Small intestine (tissue), 7 donors: ENCODE results near the gene SH3BP2. TPM values are rescaled to one million over a fixed set of nuclear protein-coding genes. Genes with fewer than 3 reads are reported as not detected.
A peak's percentile ranks its signal among the peaks of the same experiment; 100 is the strongest.

Experiments used
- DNase-seq, 2 donors: peaks; one replicate each; pipeline versions ENCODE4 v3.0.0 to v3.0.0-alpha.2; 2013
- FAIRE-seq: peaks from 2 replicates; lab custom pipeline; 2012; peaks lifted over from hg19 to GRCh38; lab: Jason Lieb, UNC
- H3K27ac ChIP-seq, 3 donors: one replicate each; pipeline ENCODE4 v1.5.1; 2013; ENCODE audit warnings: low read length in 2 of 3, mild to moderate bottlenecking in 2 of 3, control low read depth in 1 of 3, inconsistent platforms in 1 of 3, low read depth in 1 of 3, moderate library complexity in 1 of 3
- H3K27me3 ChIP-seq, 3 donors: one replicate each; pipeline ENCODE4 v1.6.1; 2013; ENCODE audit warnings: low read length in 3 of 3, inconsistent platforms in 1 of 3; ENCODE audit not compliant: control insufficient read depth in 3 of 3, insufficient read depth in 3 of 3
- H3K36me3 ChIP-seq, 3 donors: one replicate each; pipeline ENCODE4 v1.6.1; 2013; ENCODE audit warnings: low read length in 3 of 3, inconsistent platforms in 1 of 3, low read depth in 1 of 3, mild to moderate bottlenecking in 1 of 3, moderate library complexity in 1 of 3; ENCODE audit not compliant: control insufficient read depth in 3 of 3, insufficient read depth in 2 of 3
- H3K4me1 ChIP-seq, 3 donors: one replicate each; pipeline ENCODE4 v1.6.1; 2013; ENCODE audit warnings: low read length in 2 of 3, inconsistent platforms in 1 of 3, low read depth in 1 of 3, mild to moderate bottlenecking in 1 of 3, moderate library complexity in 1 of 3; ENCODE audit not compliant: control insufficient read depth in 3 of 3, insufficient read depth in 2 of 3
- H3K4me3 ChIP-seq, 3 donors: one replicate each; pipeline ENCODE4 v1.5.1; 2013; ENCODE audit warnings: low read length in 3 of 3, control low read depth in 1 of 3, inconsistent platforms in 1 of 3, low read depth in 1 of 3, mild to moderate bottlenecking in 1 of 3, moderate library complexity in 1 of 3
- H3K9me3 ChIP-seq, 2 donors: one replicate each; pipeline ENCODE4 v1.6.1; 2013; ENCODE audit warnings: low read depth in 1 of 2, low read length in 1 of 2; ENCODE audit not compliant: control insufficient read depth in 2 of 2, insufficient read depth in 1 of 2
- WGBS, 3 donors: extraction: QIAGEN DNeasy Blood & Tissue Kit; methylation state at CpG; one replicate each; pipeline ENCODE4 v1.1.7; 2013; 5-methylcytosine and 5-hydroxymethylcytosine counted together
- polyA plus RNA-seq, 4 donors: library from polyadenylated mRNA; stranded (reverse) in 3 of 4; unstranded in 1 of 4; fragments of 200-250 nt in 3 of 4; fragments of 120-200 nt in 1 of 4; gene quantifications; one replicate each; pipeline versions ENCODE4 v1.2.1 to v1.2.3, GENCODE V29; 2013
- donor health status: healthy with polysubstance abuse.
- donor health status: control.
- donor health status: control.
- donor health status: Bipolar disorder and iron deficiency.
- donor health status: healthy.

SH3BP2 gene
- polyA plus RNA-seq, 4 donors, result 8.9 to 38.0 (median 23.6) TPM

DNA sequence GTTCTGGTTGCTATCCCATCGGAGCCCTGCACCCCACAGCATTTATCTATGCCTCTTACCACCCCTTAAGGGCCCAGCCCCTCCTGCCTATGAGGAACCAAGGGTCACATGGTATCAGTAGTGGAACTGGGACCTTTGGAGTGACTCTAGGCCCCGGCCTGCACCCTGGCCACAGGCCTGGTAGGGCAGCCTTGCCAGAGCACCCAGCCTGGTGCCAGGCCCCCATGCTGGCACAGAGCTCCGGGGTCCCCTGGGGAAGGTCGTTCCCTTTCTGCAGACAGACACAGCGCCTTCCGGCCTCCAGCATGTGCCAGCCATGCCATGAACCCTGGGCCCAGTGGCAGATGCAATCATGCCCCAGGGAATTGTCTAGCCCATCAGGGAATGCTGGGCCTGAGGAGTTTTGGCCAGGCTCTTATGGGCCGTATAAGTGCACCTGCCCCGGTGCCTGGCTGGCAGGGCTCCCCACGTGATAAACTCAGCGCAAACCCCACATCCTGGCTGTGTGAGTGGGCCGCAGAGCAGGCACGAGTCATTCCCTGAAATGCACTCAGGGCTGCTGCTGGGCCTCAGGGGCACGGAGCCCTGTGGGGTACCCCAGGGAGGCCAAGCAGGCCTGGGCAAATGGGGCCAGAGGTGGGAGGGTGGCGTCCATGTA is 30.9 kb downstream of the SH3BP2 start:
- no peaks in the 10 kb centered on the region for H3K27me3 ChIP-seq
- H3K4me1 ChIP-seq, result peaks cover 0 to 13% (median 0%) of the 10 kb centered on the region in 3 donors
- DNase-seq (peak; percentile 35 to 86), FAIRE-seq (no peak)
- peaks cover 5 to 90% (median 8%) of the 10 kb centered on the region in 3 donors for H3K36me3 ChIP-seq
- H3K9me3 ChIP-seq, result no peaks in the 10 kb centered on the region
- WGBS, 3 donors, result 77 to 85% (median 82%) methylated on average over 14 of the region's 14 CpGs
- no peak overlapping the region for H3K4me3 ChIP-seq
- H3K27ac ChIP-seq, result no peak overlapping the region

DNA sequence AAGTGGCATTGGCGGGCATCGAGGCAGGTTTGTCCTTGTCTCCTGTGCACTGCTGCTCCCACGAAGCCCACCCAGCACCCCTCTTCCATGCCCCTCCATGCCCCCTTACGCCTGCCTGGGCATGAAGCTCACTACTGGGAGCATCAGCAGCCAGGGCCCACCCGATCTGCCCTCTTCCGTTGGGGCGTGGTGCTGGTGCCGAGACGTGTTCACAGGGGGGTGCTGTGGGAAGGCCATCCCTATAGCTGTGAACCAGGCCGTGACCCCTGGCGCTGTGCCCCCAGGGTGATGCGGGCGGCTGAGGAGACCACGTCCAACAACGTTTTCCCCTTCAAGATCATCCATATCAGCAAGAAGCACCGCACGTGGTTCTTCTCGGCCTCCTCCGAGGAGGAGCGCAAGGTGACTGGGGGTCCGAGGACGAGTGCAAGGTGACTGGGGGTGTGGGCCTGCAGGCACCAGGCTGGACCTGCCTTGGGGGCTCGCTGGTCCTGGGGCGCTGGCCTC is 31.5 kb downstream of the SH3BP2 start:
- FAIRE-seq, result no peak
- Histone ChIP-seq H3K27me3 (no peaks in the 10 kb centered on the region), H3K4me1 (peaks cover 0 to 10% (median 0%) of the 10 kb centered on the region in 3 donors), H3K9me3 (no peaks in the 10 kb centered on the region), H3K27ac (no peak overlapping the region), H3K36me3 (peaks cover 5 to 96% (median 8%) of the 10 kb centered on the region in 3 donors), H3K4me3 (no peak overlapping the region)
- 91 to 93% (median 92%) methylated on average over 24 of the region's 24 CpGs for WGBS, 3 donors
- DNase-seq, result no peak

DNA sequence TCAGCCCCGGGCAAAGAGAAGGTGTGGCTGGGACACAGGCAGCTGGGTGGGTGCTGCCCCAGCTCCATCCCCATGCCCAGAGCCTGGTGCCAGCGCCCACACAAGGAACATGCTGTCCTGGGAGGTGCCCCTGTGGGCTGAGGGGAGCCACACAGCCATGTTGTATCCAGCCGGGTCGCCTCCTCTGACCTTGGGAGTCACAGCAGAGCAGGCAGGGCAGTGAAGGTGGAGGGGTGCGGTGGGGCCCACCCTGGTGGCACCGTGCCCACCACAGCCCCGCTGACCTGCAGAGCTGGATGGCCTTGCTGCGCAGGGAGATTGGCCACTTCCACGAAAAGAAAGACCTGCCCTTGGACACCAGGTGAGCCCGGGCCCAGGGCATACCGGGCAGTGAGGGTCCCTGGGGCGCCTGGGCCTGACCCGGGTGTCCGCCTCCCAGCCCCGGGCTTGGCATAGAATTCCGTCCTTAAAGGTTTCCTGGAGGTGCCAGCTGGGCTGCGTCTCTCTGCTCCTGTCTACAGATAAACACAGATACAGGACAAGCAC is 32.0 kb downstream of the SH3BP2 start:
- FAIRE-seq (no peak), DNase-seq (no peak)
- no peak overlapping the region for H3K27ac ChIP-seq
- 93 to 96% (median 94%) methylated on average over 17 of the region's 17 CpGs for WGBS, 3 donors
- no peaks in the 10 kb centered on the region for H3K9me3 ChIP-seq
- no peak overlapping the region for H3K4me3 ChIP-seq
- H3K36me3 ChIP-seq, result peaks cover 6 to 98% (median 9%) of the 10 kb centered on the region in 3 donors
- H3K4me1 ChIP-seq, result peaks cover 0 to 10% (median 0%) of the 10 kb centered on the region in 3 donors
- no peaks in the 10 kb centered on the region for H3K27me3 ChIP-seq

DNA sequence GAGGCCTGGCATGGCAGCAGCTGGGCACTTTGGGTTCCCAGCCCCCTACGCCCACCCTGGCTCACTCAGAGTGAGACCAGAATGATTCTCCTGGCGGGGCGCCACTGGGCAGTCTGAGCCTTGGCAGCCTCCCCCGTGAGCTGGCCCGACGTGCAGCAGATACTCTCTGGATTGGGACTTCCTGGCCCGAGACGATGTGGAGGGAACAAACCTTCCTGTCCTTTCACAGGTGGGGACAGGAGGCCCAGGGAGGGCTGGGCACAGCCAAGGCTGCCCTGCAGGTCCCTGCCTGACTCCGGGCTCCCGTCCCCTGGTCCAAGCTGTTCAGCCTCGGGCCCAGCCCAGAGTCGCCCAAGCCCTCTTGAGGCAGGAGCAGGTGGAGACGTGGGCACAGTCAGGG is 32.9 kb downstream of the SH3BP2 start:
- H3K36me3 ChIP-seq, result peaks cover 7 to 98% (median 10%) of the 10 kb centered on the region in 3 donors
- no peaks in the 10 kb centered on the region for H3K9me3 ChIP-seq
- H3K4me1 ChIP-seq, result peaks cover 0 to 10% (median 0%) of the 10 kb centered on the region in 3 donors
- H3K4me3 ChIP-seq, result no peak overlapping the region
- WGBS, 3 donors, result 86 to 92% (median 90%) methylated on average over 11 to 13 of the region's 13 CpGs
- H3K27ac ChIP-seq, result no peak overlapping the region
- no peaks in the 10 kb centered on the region for H3K27me3 ChIP-seq
- FAIRE-seq, result no peak
- no peak for DNase-seq

DNA sequence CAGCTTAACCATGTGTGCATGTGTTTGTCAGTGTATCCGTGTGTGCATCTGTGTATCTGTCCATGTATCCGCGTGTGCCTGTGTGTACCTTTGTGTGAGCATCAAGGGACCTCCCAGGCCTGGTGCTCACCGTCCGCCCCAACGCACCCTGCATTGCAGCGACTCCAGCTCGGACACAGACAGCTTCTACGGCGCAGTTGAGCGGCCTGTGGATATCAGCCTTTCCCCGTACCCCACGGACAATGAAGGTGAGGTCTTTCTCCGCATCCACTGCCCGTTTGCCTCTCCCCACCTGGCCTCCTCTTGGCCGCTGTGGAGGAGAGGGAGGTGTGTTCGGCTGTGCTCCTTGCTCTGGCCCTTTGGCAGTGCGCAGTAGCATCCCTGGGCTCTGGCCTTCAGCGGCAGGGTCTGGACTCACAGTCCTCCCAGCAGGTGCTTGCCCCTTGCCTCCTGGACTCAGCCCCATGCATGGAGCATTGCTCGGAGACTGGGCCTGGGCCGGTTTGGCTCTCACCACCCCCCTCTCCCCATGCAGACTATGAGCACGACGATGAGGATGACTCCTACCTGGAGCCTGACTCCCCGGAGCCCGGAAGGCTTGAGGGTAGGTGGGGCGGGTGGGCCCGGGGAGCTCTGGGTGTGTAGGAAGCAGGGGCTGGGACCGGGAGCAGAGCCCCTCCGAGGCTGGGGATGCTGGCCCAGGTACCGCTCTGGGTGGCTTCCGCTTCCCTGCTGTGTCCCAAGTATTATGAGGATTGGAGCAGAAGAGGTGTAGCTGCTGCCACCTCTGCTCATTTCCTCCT is 34.4 kb downstream of the SH3BP2 start:
- Histone ChIP-seq H3K36me3 (peaks cover 7 to 99% (median 16%) of the 10 kb centered on the region in 3 donors), H3K9me3 (no peaks in the 10 kb centered on the region), H3K4me1 (peaks cover 0 to 10% (median 0%) of the 10 kb centered on the region in 3 donors), H3K27me3 (no peaks in the 10 kb centered on the region), H3K27ac (no peak overlapping the region), H3K4me3 (no peak overlapping the region)
- 90 to 92% (median 91%) methylated on average over 29 to 31 of the region's 31 CpGs for WGBS, 3 donors
- DNase-seq (no peak), FAIRE-seq (no peak)

DNA sequence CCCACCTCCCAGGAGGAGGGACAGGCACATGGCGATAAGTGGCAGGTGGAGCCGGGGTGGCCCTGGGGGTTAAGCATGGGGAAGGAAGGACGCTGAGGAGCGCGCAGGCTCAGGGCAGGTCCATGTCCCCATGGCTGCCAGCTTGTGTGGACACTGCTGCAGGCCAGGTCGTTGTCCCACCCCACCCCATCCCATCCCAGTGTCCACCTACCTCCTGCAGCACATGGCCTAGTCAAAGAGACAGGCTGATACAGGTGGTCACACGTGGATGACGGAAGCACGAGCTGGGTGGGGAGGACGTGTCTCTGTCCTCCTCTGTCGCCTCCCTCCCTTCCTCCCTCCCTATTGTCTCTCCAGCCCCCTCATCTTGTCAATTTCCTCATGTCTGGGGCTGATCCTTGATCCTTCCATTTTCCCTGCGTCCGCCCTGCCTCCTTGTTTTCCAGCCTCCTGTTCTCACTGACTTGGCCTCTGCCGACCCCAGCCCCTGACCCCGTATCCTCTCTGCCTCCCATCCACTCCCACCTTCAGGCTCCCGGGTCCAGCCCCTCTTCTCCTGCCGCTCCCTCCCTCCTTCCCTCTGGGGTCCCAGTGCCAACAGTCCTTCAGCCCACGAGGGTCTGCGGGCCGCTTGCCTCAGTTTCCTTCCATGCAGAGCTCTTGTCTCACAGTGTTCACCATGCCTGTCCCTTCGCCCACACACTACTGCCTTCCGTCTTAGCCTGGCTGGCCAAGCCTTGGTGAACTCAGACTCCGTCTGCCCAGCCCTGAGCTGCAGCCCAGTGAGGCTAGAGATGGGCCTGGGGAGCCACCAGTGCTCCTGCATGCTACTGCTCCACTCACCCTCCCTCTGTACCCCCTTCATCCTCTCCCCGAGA is 35.2 kb downstream of the SH3BP2 start:
- Histone ChIP-seq H3K27ac (no peak overlapping the region), H3K27me3 (no peaks in the 10 kb centered on the region), H3K4me1 (peaks cover 0 to 10% (median 0%) of the 10 kb centered on the region in 3 donors), H3K36me3 (peaks cover 5 to 99% (median 12%) of the 10 kb centered on the region in 3 donors), H3K9me3 (no peaks in the 10 kb centered on the region), H3K4me3 (no peak overlapping the region)
- FAIRE-seq (no peak), DNase-seq (no peak)
- WGBS, 3 donors, result 81 to 91% (median 89%) methylated on average over 23 to 24 of the region's 24 CpGs

DNA sequence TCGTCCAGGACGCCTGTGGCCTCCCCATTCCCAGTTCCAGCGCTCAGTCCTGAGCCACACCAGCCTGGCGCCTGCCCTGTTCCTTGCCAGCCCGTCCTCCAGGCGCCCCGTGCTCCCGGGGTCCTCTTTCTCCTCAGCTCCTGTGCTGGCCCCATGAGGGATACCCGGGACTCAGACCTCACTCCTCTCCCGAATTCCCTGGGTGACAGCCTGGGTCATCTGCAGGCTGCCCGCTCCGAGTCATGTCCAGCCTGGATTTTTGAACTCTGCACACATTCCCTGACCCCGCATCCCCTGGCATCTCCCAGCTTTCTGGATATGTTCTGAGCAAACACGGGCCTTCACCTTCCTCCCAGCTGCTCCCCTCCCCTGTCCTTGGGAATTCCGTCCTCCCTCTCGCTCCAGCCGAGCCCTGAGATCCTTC is 35.9 kb downstream of the SH3BP2 start:
- no peak for FAIRE-seq
- 88 to 92% (median 90%) methylated on average over 17 of the region's 17 CpGs for WGBS, 3 donors

More for the DNA sequence above, 35.9 kb downstream of the SH3BP2 start:
- peaks cover 5 to 99% (median 16%) of the 10 kb centered on the region in 3 donors for H3K36me3 ChIP-seq
- H3K9me3 ChIP-seq, result no peaks in the 10 kb centered on the region
- DNase-seq, result no peak
- no peak overlapping the region for H3K27ac ChIP-seq
- H3K4me1 ChIP-seq, result peaks cover 0 to 3% (median 0%) of the 10 kb centered on the region in 3 donors
- no peaks in the 10 kb centered on the region for H3K27me3 ChIP-seq
- H3K4me3 ChIP-seq, result no peak overlapping the region
